ENCODE data around the gene SH3BGRL2.

- no peak for TF ChIP-seq CTCF (conservative IDR thresholded peaks at IDR 0.05; ENCODE audit: low read depth, low read length)
- TF ChIP-seq EZH2 (IDR thresholded peaks at IDR 0.05; ENCODE audit: borderline replicate concordance, low read depth, low read length, poor library complexity, severe bottlenecking) = no peak
Observed at GRCh38 chr6:79708095-79708791, 77.1 kb downstream of the SH3BGRL2 start.
